Mucosa of descending colon (tissue), 3 donors: ENCODE measurements around the gene FRMPD2. TPM values are rescaled to one million over a fixed set of nuclear protein-coding genes. Genes with fewer than 3 reads are reported as not detected.

Source experiments
- ATAC-seq: fragments of 200-7000 bp; cut with Tn5 transposase; one replicate; pipeline ENCODE4 v1.9.1; 2020; ENCODE audit warnings: mild to moderate bottlenecking, moderate library complexity
- DNase-seq, 3 donors: peaks; one replicate each; pipeline ENCODE4 v3.0.0-alpha.2; 2020
- H3K36me3 ChIP-seq: fragments of 200-600 bp; one replicate; pipeline ENCODE4 v1.8.0; 2021; ENCODE audit warnings: low read depth, mild to moderate bottlenecking
- H3K4me1 ChIP-seq: fragments of 200-600 bp; one replicate; pipeline ENCODE4 v1.8.0; 2021; ENCODE audit warnings: low read depth, mild to moderate bottlenecking
- H3K4me3 ChIP-seq: fragments of 200-600 bp; one replicate; pipeline ENCODE4 v1.8.0; 2021; ENCODE audit warnings: mild to moderate bottlenecking
- H3K9me3 ChIP-seq: fragments of 200-600 bp; one replicate; pipeline ENCODE4 v1.8.0; 2021; ENCODE audit warnings: mild to moderate bottlenecking
- intact Hi-C, 2 donors: fragments of 100-400 bp; cut with DNase I in 1 of 2; cut with micrococcal nuclease in 1 of 2; formaldehyde crosslinking; loops; one replicate each; pipeline versions ENCODE4 v1.11.0 to v1.11.1; 2022; cut with DNase I, micrococcal nuclease
- total RNA-seq, 3 donors: library from RNA; stranded (reverse); fragmentation: NEBNext Ultra II Directional in 2 of 3; extraction: Animal tissue kit (Norgen Biotek cat#: 25700) in 2 of 3; gene quantifications; one replicate each; pipeline versions ENCODE4 v1.2.1 to v1.2.4, GENCODE V29; 2021 to 2023
- TF ChIP-seq, protein P1 (sequence below): fragments of 200-600 bp; IDR thresholded peaks from one replicate; pipeline ENCODE4 v1.8.0; 2022; ENCODE audit warnings: antibody characterized with exemption, mild to moderate bottlenecking
- donor health status: DM: no; HTN: no; CAD: no; lungs with moderate emphysema.
- donor health status: DM: no; HTN: no; CAD: no.
- donor health status: DM: no; HTN: yes; CAD: no.

Gene FRMPD2
- total RNA-seq, 3 donors from 2014 or later: 0.35 to 0.73 TPM; not detected in 1

DNA sequence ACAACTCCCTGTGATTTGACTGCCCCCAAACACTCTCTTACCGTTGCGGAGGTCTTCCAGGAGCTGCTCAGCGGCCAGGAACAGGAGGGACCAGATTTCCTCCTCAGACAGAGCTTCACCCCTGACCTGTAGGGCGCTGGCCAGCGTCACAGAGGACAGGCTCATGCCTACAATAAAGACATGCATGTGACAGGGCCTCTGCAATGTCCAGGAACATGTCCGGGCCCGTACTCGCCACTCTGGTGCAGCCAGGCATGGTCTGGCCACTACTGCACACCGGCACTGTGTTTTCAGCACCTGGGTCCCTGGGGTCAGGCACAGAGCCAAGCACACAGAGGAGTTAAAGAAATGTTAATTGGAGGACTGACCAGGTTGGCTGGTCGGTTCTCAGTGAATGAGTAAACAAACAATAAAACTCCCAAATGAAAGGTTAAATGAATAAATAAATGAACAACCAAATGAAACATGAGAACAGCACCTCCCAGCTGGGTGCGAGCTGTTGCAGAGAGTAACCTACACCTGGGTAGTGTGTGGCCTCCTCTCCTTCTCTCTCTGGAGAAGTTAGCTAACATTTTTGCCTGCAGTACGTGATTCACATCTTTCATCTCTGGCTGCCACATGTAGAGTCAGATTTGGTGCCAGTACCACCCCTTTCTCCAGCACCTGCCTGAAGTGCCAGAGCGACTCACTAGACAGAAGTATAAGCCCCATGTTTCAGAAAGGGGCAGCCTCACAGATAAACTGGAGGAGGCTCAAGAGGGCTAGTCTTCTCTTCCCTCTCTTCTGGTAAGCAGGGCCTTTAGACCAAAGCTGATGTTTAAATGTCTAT, 22.8 kb downstream of the FRMPD2 start:
- Histone ChIP-seq H3K4me1 (no peaks in the 10 kb centered on the region), H3K4me3 (no peak overlapping the region), H3K9me3 (no peaks in the 10 kb centered on the region), H3K36me3 (no peaks in the 10 kb centered on the region)
- TF ChIP-seq, protein P1, sequence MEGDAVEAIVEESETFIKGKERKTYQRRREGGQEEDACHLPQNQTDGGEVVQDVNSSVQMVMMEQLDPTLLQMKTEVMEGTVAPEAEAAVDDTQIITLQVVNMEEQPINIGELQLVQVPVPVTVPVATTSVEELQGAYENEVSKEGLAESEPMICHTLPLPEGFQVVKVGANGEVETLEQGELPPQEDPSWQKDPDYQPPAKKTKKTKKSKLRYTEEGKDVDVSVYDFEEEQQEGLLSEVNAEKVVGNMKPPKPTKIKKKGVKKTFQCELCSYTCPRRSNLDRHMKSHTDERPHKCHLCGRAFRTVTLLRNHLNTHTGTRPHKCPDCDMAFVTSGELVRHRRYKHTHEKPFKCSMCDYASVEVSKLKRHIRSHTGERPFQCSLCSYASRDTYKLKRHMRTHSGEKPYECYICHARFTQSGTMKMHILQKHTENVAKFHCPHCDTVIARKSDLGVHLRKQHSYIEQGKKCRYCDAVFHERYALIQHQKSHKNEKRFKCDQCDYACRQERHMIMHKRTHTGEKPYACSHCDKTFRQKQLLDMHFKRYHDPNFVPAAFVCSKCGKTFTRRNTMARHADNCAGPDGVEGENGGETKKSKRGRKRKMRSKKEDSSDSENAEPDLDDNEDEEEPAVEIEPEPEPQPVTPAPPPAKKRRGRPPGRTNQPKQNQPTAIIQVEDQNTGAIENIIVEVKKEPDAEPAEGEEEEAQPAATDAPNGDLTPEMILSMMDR: no peak
- intact Hi-C loops: no loop called here
- DNase-seq: peak in 2 of 3 donors; percentile 23 to 48
- peak; percentile 67 for ATAC-seq

DNA sequence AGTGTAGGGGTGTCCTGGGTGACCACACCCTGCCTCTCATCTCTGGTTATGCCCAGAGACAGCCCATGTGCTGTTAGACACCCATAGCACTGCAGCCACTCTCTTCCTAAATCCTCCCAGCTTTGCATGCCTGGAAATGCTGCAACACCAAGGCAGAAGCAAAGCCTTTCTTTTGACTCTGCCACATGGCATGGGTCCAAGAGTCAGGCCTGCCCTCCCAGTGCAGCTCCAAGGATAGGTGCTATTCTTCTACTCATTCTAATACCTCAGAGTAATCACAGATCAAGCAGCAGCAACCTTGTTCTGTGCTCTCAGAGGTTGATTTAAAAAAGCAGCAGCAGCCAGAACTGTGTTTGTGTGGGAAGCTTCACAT, 23.4 kb downstream of the FRMPD2 start:
- Histone ChIP-seq H3K36me3 (no peaks in the 10 kb centered on the region), H3K9me3 (no peaks in the 10 kb centered on the region), H3K4me3 (no peak overlapping the region), H3K4me1 (no peaks in the 10 kb centered on the region)
- peak in 1 of 3 donors; percentile 10 for DNase-seq
- intact Hi-C loops: no loop called here
- ATAC-seq: peak; percentile 13
- TF ChIP-seq, protein P1: no peak

DNA sequence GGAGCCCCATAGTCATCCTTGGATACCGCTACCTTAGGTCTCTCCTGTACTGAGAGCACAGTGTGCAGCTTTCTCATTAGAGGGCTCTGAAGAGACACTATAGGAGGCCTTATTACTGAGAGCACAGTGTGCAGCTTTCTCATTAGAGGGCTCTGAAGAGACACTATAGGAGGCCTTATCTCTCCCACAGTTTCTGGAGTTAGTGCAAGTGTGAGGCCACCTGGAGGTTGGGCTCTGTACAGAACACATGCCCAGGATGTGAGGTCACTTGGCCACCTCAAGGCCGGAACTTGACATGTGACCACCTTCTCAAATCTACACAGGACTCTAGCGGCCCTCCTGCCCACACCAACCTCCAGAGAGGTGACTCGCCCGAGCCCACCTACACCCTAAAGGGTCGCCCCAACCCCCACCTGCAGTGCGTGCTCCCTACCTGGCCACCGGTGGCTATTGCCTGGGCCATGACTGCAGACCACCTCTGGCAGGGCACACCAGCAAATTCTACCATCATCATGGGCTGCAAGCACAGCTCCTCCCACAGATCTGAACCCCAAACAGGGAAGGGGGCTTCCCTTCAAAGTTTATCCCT, 24.6 kb downstream of the FRMPD2 start:
- TF ChIP-seq, protein P1: no peak
- Histone ChIP-seq H3K4me1 (no peaks in the 10 kb centered on the region), H3K4me3 (no peak overlapping the region), H3K9me3 (no peaks in the 10 kb centered on the region), H3K36me3 (no peaks in the 10 kb centered on the region)
- ATAC-seq: no peak
- intact Hi-C loops: no loop called here
- DNase-seq: no peak

DNA sequence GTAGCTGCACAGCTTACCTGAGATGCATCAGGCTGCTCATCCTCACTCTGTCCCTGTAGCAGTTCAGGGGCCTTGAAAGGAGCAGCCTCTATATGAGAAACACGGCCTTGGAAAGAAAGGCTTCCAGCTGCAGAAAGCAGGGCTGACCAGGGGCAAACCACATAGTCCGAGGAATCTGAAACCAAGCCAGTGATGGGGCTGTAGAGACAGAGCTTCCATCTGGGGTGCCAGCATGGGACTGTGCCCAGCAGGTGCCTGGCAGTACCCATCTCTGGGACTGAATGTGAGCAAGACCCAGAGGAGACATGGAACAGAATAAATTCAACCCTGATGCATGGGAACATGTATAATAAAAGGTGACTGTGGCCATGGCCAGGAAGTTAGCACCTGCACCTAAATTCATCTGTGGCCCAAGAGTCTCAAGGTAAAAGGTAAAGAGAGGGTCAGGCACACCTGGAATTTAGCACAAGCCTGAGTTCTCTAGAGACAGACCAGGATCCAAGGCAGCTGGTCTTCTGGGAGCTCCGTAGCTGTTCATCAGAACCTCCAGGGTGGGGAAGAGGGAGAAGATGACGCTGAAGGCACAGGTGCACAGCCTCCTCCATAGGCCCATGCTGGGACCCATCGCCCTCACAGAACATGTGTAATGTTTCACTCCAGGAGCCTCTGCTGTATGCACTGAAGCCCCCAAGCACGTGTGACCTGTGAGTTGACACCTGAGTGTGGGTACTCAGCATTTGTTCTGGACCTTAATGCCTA, 25.3 kb downstream of the FRMPD2 start:
- Histone ChIP-seq H3K36me3 (no peaks in the 10 kb centered on the region), H3K4me1 (no peaks in the 10 kb centered on the region), H3K9me3 (no peaks in the 10 kb centered on the region), H3K4me3 (no peak overlapping the region)
- intact Hi-C loops: no loop called here
- TF ChIP-seq, protein P1: no peak
- ATAC-seq (no peak), DNase-seq (no peak)

DNA sequence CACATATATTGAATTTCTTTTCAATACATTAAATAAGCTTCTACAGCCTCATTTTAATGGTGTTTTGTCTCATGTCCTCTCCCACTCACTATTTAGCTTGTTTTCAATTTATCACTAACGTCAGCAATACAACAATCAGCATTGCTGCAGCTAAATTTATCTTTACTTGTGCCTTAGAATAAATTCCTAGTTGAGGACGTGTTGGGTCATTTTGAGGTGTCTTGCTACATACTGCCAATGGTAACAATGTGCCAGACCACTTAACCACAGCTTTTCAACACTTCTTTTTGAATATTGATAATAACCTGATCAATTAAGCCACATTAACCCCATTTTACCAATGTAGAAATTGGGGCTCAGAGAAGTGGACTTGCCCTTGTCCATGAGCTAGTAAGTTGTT, 26.0 kb downstream of the FRMPD2 start:
- no peaks in the 10 kb centered on the region for H3K9me3 ChIP-seq
- TF ChIP-seq, protein P1: no peak
- H3K36me3 ChIP-seq: no peaks in the 10 kb centered on the region
- H3K4me1 ChIP-seq: no peaks in the 10 kb centered on the region
- H3K4me3 ChIP-seq: no peak overlapping the region
- DNase-seq (no peak), ATAC-seq (no peak)
- intact Hi-C loops: no loop called here
